GM10266 (cell line): ENCODE measurements around the gene TOMM40.

ENCODE experiments used
- DNase-seq: peaks from one replicate; pipeline ENCODE4 v3.0.0; 2012; ENCODE audit errors: extremely low spot score
- TF ChIP-seq, protein P1 (sequence below): IDR thresholded peaks from 2 replicates; pipeline ENCODE4 v1.5.1; 2012; ENCODE audit warnings: mild to moderate bottlenecking, low read depth; ENCODE audit not compliant: control insufficient read depth, insufficient read depth; ENCODE audit errors: missing control alignments

The TOMM40 gene

GRCh38 chr19:44891016-44891882 is at the start of gene TOMM40:
TSS of gene TOMM40 (plus strand) at chr19:44891254. CDS start at chr19:44891416, 162 bp downstream.
- peak; percentile 100 for DNase-seq
- TF ChIP-seq, protein P1, sequence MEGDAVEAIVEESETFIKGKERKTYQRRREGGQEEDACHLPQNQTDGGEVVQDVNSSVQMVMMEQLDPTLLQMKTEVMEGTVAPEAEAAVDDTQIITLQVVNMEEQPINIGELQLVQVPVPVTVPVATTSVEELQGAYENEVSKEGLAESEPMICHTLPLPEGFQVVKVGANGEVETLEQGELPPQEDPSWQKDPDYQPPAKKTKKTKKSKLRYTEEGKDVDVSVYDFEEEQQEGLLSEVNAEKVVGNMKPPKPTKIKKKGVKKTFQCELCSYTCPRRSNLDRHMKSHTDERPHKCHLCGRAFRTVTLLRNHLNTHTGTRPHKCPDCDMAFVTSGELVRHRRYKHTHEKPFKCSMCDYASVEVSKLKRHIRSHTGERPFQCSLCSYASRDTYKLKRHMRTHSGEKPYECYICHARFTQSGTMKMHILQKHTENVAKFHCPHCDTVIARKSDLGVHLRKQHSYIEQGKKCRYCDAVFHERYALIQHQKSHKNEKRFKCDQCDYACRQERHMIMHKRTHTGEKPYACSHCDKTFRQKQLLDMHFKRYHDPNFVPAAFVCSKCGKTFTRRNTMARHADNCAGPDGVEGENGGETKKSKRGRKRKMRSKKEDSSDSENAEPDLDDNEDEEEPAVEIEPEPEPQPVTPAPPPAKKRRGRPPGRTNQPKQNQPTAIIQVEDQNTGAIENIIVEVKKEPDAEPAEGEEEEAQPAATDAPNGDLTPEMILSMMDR = no peak

- DNase-seq = no peak
- TF ChIP-seq, protein P1 = no peak
Observed at GRCh38 chr19:44845286-44845611, 45.8 kb upstream of the TOMM40 start.

DNA sequence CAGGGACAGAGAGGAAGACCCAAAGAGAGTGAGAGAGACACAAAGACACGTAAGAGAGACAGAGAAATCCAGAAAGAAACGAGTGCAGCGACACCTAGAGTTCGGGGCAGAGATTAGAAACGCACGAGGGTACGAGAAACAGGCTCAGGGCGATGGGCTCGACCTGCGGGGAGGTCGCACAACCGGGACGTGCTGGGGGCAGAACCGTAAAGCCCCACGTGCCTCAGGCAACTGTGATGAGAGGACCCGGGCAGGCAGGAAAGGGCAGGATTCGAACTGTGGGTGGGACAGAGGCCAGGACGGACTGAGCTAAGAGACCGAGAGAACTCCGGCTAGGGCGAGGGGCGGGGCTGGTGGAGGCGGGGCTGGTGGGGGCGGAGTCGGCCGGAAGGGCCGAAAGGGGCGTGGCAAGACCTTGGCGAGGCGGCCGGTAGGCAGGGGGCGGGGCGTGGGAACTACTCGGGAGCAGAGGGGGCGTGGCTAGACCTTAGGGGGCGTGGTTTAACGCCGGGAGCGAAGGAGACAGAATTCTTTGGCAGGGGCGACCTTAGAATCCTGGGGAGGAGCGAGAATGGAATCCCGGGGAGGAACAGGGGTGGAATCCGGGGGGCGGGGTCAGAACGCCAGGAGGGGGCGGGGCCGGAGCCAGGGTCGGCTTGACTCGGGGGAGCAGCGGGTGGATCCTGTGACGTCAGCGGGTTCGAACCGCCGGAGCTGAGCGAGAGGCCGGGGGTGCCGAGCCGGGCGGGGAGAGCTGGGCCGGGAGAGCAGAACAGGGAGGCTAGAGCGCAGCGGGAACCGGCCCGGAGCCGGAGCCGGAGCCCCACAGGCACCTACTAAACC is 45.2 kb upstream of the TOMM40 start, which contains the start of gene NECTIN2:
NECTIN2 (plus strand) TSS at position 686 of the 843 bp plus-strand sequence. CDS start 229 bp downstream, outside the sequence.
- TF ChIP-seq, protein P1 = peak; percentile 59
- peak; percentile 100 for DNase-seq

DNA sequence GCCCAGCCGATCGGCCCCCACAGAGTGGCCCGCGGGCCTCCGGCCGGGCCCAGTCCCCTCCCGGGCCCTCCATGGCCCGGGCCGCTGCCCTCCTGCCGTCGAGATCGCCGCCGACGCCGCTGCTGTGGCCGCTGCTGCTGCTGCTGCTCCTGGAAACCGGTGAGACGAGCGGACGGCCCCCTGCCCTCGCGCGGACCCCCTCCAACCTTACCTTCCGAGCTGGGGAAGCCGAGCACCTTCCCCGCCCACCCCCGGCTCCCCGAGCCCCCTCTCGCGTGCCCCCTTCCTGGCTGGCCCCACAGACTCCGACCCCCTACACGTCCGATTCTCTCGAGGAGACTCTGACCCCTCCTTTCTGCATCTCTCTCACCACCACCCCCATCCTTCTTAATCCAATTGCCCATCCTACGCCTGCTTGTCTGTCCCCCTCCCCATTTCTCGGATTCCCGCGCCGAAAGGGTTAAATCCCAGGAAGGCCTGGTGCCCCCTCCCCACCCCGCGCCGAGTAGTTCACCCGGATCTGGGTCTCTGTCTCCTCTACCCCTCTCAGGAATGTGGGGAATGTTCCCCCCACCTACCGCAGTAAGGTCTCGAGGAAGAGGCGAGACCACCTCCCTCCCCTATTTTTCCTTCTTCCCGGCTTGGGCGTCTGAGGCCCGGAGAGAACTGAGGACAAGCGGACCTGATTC is 44.5 kb upstream of the TOMM40 start:
- DNase-seq = no peak
- TF ChIP-seq, protein P1 = no peak

- DNase-seq = no peak
- TF ChIP-seq, protein P1 = no peak
Observed at GRCh38 chr19:44847144-44848035, 43.7 kb upstream of the TOMM40 start.
